ENCODE measurements around the gene PLA2G4A. TPM values are rescaled to one million over a fixed set of nuclear protein-coding genes. Genes with fewer than 3 reads are reported as not detected.

PLA2G4A gene
- total and polyA plus RNA-seq, 8 donors: 1.5 to 5.7 (median 2.4) TPM

DNA sequence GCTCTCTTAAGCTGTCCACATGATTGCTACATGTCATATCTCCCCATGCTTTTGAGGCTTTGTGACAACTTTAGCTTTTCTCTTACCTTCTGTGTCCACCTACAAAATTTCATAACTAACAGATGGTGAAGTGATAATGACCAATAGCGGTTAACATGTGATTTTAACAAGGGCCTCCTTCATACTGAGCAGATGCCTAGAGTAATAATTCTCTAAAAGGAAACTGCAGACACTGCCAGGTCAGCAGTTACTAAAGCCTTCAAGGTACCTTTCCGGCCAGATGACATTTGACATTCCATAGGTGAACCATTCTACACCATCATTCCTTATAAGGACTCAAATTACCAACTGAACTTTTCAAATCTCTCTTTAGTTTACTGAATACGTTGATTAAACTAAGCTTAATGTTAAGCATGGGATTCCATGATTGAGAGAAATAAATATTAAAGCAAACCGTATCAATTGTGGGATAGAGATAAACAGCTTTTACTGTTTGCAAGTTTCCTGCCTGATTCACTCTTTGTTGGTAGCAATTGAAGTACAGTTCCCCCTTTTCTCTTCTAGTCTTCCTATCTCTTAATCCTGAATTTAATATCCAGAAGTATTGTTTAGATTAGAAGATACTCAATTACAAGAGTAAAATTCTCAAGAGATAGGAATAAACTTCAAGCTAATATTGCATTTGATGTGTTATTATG lies 205.1 kb downstream of the PLA2G4A start:
- Histone ChIP-seq H3K4me3 (no peak overlapping the region), H3K36me3 (no peaks in the 10 kb centered on the region), H3K4me1 (no peaks in the 10 kb centered on the region), H3K27me3 (no peaks in the 10 kb centered on the region), H3K27ac (no peak overlapping the region), H3K9me3 (no peaks in the 10 kb centered on the region)
- TF ChIP-seq, protein P1, sequence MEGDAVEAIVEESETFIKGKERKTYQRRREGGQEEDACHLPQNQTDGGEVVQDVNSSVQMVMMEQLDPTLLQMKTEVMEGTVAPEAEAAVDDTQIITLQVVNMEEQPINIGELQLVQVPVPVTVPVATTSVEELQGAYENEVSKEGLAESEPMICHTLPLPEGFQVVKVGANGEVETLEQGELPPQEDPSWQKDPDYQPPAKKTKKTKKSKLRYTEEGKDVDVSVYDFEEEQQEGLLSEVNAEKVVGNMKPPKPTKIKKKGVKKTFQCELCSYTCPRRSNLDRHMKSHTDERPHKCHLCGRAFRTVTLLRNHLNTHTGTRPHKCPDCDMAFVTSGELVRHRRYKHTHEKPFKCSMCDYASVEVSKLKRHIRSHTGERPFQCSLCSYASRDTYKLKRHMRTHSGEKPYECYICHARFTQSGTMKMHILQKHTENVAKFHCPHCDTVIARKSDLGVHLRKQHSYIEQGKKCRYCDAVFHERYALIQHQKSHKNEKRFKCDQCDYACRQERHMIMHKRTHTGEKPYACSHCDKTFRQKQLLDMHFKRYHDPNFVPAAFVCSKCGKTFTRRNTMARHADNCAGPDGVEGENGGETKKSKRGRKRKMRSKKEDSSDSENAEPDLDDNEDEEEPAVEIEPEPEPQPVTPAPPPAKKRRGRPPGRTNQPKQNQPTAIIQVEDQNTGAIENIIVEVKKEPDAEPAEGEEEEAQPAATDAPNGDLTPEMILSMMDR (IDR thresholded peaks at IDR 0.05): no peak
- intact Hi-C loops (cut with DNase I): no loop called here
- ATAC-seq (no peak), DNase-seq (no peak), FAIRE-seq (no peak)
- 57 to 63% methylated on average over 4 of the region's 4 CpGs for WGBS, 2 donors

DNA sequence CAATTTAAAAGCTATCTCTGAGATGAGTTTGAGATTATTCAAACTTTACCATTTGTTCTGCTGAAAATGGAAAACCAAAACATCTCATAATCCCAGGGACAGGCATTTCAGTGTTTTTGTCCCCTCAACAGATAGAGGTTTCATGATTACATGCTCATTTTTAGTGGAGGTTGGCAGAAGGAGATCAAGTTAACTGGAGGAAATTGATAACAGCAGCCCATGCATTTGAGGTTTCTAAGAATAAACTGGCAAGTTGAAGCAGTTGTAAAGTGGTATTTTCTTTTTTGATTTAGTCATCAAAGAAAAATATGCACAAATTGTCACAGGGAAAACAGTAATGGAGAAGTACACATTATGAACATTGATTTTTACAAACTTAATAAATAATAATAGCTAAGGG lies 205.8 kb downstream of the PLA2G4A start:
- no peak for DNase-seq

DNA sequence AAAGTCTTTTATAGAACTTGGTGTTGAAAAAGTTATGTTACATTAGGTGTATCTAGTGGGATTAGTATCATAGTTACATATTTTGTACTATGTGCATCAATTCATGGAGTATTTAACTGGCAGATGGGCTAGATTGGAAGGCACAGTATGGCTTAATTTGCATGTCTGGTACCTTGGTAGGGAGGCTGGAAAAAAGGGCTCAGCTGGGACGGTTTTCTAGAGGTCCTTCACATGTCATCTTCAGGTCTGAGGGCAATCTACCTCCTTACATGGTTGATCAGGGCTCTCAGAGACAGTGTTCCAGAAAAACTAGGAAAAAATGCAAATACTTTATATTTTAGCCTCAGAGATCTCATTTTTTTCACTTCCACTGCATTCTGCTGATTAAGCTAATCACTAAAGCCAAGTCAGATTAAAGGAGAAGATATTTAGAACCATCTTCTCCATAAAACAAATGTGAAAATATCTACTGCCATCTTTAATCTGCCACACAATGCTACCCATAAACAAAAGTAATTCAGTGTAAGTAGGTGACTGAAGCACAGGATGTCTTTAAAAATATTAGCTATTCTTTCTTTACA lies 209.3 kb downstream of the PLA2G4A start:
- H3K36me3 ChIP-seq: no peaks in the 10 kb centered on the region
- no peak overlapping the region for H3K4me3 ChIP-seq
- no peaks in the 10 kb centered on the region for H3K9me3 ChIP-seq
- no peak overlapping the region for H3K27ac ChIP-seq
- TF ChIP-seq, protein P1 (IDR thresholded peaks at IDR 0.05): no peak
- DNase-seq: no peak
- H3K4me1 ChIP-seq: no peaks in the 10 kb centered on the region
- intact Hi-C loops (cut with DNase I): no loop called here
- H3K27me3 ChIP-seq: peaks cover 0 to 3% (median 0%) of the 10 kb centered on the region in 4 donors
- FAIRE-seq: no peak
- WGBS, 2 donors: 23 to 40% methylated on average over 1 of the region's 1 CpG
- ATAC-seq: no peak

More for the DNA sequence above, 205.8 kb downstream of the PLA2G4A start:
- no peaks in the 10 kb centered on the region for H3K4me1 ChIP-seq
- TF ChIP-seq, protein P1 (IDR thresholded peaks at IDR 0.05): no peak
- no peaks in the 10 kb centered on the region for H3K27me3 ChIP-seq
- H3K4me3 ChIP-seq: no peak overlapping the region
- no peaks in the 10 kb centered on the region for H3K9me3 ChIP-seq
- no peaks in the 10 kb centered on the region for H3K36me3 ChIP-seq
- no peak for FAIRE-seq
- intact Hi-C loops (cut with DNase I): no loop called here
- no peak overlapping the region for H3K27ac ChIP-seq
- no peak for ATAC-seq

Other genes starting within 250 kb of the PLA2G4A start
- 1 to 10 TPM in 1 of 6 donors, under 1 TPM in 5; 0.12 to 1.9 (median 0.43) TPM for gene PTGS2, start 148.5 kb upstream of the PLA2G4A start, total RNA-seq
- gene PTGS2, start 148.5 kb upstream of the PLA2G4A start, polyA plus RNA-seq: under 1 TPM; 0.23 to 0.92 TPM